ENCODE measurements around the gene RPL22.

Gene RPL22

GRCh38 chr1:6171548-6172124 is 27.8 kb downstream of the RPL22 start:
- DNase-seq: no peak

GRCh38 chr1:6170742-6171201 is 28.6 kb downstream of the RPL22 start:
- no peak for DNase-seq

GRCh38 chr1:6170116-6170741 is 29.2 kb downstream of the RPL22 start:
- DNase-seq: no peak

DNA sequence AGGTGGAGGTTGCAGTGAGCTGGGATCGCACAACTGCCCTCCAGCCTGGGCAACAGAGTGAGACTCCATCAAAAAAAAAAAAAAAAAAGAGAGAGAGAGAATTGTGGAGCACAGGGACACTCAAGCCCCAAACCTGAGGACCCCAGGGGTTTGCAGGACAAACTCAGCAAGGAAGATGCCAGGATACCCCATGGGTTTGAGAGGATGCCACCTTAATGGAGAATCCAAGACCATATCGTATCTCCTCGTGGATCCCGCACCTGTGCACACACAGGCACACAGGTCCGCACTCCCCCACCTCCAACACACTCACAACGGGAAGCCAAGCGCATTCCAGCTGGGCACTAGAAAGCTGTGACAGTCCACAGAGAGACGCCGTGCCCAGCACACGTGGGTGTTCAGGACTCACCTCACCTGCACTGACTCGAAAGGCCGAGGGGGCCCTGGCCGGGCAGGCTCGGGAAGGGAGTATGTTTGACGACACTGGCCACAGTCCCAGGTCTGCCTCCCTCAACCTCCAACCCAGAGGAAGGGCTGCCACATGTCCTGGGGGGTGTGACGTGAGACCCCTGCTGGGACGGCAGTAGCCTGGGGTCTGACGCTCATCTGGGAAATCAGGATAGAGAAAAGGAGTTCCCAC is 30.3 kb downstream of the RPL22 start:
- no peak for DNase-seq

DNA sequence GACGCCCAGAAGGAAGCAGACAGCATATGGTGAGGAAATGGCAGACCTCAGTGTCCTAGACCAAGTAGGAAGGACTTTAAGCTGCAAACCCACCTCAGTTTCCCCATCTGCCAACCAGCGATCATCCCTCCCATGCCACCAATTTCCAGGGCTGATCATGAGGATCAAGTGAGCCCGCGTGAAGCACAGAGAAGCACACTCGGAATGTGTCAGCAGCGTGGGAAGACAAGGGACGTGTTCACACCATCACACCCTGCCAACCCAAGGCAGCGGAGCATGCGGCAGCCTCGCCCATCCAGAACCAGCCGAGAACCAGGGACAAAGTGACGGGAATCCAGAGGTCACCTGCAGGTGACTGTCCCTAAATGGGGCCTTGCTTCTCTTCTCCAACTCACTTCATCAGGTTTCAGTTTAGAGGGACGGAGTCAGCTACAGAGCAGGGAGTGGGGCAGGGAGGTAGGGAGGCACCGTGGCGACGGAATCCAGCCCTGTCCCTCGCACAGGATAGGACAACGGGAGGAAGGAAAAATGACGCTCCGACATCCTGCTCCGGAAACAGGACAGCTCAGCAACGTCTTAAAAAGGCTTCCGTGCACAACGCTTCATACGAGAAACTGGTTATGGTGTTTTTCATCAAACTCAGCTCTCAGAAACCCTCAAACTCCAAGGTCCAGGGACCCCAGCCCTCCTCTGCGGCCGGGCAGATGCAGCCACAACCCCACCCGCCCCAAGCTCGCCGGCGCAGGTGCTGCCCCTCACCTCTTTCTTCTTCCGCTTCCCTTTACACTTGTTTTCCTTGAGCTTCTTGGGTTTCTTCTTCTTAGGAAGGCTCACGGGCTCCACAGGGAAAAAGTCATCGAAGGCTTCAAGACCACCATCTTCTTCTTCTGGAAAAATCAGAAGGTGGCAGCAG is 31.7 kb downstream of the RPL22 start:
- no peak for DNase-seq

DNA sequence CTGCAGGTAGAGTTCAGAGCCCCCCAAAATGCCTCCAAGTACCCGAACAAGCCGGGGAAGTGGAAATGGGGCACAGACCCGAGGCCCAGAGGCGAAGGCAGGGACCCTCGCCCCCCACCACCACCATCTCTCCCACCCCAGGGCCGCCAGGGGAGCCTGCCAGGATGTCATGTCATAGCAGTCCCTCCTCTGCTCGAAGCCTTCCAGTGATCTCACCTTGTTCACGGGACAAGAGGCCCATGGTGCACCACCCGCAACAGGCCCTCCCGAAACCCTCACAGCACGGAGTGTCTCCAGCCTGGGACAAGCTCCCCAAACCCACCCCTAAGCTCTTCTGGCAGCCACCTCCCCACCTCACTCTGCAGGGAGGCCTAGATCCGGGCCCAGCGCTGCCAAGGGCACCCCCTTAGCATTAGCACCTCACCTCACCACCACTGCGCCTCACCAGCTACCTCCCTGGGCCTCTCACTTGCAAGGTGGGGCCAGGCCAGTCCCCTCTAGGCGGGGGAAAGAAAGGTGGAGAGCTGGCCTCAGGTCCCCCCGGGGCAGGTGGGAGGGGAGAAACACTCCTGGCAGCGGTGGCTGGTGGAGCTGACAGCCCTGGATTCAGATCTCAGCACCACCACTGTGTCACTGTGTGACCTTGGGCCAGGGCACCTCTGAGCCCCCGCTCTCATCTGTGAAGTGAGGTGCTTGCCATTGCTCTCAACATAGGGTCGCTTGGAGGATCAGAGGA is 32.6 kb downstream of the RPL22 start:
- DNase-seq: no peak

DNA sequence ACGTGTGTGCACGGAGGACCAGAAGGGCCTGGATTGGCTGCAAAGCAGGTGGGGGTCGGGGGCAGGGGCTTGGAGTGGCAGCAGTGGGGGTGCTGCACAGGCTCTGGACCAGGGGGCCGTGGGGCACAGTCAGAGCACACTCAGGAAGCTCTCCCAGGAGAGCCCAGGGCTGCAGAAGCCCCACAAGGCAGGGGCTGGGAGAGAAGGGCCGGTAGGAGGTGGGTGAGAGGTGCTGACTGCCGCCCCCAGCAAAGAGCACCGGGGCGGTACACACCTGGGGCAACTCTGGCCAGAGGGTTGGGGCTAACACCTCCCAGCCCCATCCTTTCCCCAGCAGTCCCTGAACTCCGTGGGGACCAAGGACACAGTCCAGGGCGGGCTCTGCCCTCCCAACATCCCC is 33.2 kb downstream of the RPL22 start:
- no peak for DNase-seq

DNA sequence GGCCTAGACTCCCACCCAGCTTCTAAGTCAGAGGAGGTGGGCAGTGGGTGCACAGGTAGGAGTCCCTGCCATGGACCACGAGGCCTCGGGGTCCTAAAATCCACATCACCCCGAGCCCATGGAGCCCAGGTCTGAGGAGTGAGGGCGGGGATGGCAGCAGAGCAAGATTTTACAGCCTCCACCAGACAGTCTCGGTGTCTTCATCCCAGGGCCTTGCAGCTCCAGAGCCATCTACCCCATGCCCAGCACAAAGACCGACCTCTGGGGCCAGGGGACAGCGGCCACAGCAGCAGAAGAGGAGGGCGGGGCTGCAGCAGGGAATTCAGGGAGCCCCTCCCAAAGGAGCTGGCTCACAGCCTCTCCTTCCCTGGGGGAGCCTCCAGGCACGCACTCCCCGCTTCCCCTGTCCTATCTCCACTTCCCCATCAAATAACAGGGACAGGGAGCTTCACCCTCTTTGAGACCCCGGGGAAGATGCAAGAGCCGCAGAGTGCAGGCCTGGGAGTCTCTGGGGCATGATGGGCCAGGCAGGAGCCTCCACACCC is 33.9 kb downstream of the RPL22 start:
- no peak for DNase-seq

- DNase-seq: no peak
Measured at GRCh38 chr1:6165027-6165426, 34.4 kb downstream of the RPL22 start.

GRCh38 chr1:6163973-6164617 is 35.3 kb downstream of the RPL22 start:
- DNase-seq: no peak

- no peak for DNase-seq
Measured at GRCh38 chr1:6163191-6163972, 36.0 kb downstream of the RPL22 start.

GRCh38 chr1:6162773-6163172 is 36.6 kb downstream of the RPL22 start:
- DNase-seq: no peak

DNA sequence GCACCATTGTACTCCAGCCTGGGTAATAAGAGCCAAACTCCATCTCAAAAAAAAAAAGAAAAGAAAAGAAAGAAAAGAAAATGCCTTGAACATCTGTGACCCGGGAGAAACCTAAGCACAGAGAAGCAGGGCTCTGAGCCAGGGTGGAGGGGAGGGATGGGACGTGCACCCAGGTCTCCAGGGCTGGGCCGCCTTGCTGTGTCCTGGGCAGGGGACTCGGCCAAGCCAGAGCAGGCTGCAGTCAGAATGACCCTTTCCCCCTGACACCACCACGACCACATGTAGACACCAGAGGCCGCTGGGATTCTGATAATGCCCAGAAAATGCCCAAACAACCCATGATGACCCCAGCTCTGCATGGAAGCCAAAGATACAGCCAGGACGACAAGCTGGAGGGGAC is 37.1 kb downstream of the RPL22 start:
- DNase-seq: no peak

DNA sequence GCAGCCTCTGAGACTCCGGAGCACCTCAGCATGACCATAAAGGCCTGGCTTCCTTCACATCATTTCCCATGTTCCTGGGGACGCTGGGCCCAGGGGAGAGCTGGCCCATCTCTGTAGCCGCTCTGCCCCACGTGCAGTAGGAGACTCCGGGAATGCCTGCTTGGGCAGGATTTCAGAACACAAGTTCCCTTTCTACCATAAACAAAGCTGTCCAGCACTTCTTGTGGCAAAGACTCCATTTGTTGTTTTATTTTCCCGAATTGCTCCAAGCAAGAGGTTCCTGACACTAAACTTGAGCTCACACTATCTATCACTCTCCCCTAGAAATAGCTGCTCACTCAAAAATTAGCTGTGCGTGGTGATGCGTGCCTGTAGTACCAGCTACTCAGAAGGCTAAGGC is 41.2 kb downstream of the RPL22 start:
- DNase-seq: no peak

- no peak for DNase-seq
Measured at GRCh38 chr1:6157528-6158174, 41.7 kb downstream of the RPL22 start.

GRCh38 chr1:6157132-6157527 is 42.3 kb downstream of the RPL22 start:
- no peak for DNase-seq

GRCh38 chr1:6154525-6155319 is 44.7 kb downstream of the RPL22 start:
- DNase-seq: no peak

- no peak for DNase-seq
Measured at GRCh38 chr1:6152882-6153281, 46.5 kb downstream of the RPL22 start.

DNA sequence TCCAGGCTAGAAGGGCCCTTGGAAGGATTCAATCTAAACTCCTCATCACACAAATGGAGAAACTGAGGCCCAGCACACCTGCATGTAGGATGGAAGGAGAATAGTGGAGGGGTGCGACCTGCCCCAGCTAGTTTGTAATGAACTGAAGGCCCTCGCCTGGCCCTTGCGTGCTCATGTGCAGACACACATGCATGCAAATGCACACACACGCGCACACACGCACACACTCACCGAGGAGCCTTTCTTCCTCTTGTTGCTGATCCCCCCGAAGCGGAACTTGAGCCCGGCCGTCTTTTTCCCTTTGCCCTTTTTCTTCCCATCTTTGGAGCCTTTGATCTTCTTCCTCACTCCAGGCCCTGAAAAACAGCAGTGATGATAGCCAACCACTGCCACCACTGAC is 47.2 kb downstream of the RPL22 start:
- no peak for DNase-seq

Measured in activated gamma-delta T cell (primary cell).